Choroid plexus epithelial cell (primary cell): ENCODE results near the gene MAML2.
A peak's percentile ranks its signal among the peaks of the same experiment; 100 is the strongest.
"Not testable (repeated sequence)": the region's sequence is repeated elsewhere in the genome, so short reads cannot be mapped to it uniquely, and the experiment has no call there.

ENCODE experiments used
- DNase-seq: peaks from one replicate; pipeline ENCODE4 v3.0.0-alpha.2; 2010; ENCODE audit warnings: low read depth
- H3K4me3 ChIP-seq: 2 replicates; pipeline ENCODE4 v1.5.1; 2011; ENCODE audit warnings: low read depth, mild to moderate bottlenecking, control low read depth, low read length, moderate library complexity
- TF ChIP-seq, protein P1 (sequence below): conservative IDR thresholded peaks from 2 replicates; pipeline ENCODE4 v1.5.1; 2011; ENCODE audit warnings: low read depth, mild to moderate bottlenecking, control low read depth, inconsistent platforms, low read length, moderate library complexity

MAML2 gene

DNA sequence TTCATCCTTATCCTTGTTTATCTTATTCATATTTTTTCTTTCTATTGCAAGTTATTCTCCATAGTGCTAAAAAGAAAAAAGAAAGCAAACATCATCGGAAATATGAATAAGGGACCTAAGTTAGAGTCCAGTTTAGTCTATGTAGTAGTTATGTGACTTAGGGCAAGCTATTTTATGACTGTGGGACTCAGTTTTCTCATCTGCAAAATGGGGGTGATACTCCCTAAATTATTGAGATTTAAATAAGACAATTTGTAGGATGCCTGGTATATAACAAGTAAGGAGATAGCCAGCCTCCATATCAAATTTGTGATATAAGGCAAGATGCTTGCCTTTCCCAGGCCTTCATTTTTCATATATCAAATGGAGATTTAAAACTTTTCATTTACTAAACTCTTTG lies 69.5 kb downstream of the MAML2 start:
- no peak for DNase-seq
- TF ChIP-seq, protein P1, sequence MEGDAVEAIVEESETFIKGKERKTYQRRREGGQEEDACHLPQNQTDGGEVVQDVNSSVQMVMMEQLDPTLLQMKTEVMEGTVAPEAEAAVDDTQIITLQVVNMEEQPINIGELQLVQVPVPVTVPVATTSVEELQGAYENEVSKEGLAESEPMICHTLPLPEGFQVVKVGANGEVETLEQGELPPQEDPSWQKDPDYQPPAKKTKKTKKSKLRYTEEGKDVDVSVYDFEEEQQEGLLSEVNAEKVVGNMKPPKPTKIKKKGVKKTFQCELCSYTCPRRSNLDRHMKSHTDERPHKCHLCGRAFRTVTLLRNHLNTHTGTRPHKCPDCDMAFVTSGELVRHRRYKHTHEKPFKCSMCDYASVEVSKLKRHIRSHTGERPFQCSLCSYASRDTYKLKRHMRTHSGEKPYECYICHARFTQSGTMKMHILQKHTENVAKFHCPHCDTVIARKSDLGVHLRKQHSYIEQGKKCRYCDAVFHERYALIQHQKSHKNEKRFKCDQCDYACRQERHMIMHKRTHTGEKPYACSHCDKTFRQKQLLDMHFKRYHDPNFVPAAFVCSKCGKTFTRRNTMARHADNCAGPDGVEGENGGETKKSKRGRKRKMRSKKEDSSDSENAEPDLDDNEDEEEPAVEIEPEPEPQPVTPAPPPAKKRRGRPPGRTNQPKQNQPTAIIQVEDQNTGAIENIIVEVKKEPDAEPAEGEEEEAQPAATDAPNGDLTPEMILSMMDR = no peak
- H3K4me3 ChIP-seq = no peak overlapping the region

DNA sequence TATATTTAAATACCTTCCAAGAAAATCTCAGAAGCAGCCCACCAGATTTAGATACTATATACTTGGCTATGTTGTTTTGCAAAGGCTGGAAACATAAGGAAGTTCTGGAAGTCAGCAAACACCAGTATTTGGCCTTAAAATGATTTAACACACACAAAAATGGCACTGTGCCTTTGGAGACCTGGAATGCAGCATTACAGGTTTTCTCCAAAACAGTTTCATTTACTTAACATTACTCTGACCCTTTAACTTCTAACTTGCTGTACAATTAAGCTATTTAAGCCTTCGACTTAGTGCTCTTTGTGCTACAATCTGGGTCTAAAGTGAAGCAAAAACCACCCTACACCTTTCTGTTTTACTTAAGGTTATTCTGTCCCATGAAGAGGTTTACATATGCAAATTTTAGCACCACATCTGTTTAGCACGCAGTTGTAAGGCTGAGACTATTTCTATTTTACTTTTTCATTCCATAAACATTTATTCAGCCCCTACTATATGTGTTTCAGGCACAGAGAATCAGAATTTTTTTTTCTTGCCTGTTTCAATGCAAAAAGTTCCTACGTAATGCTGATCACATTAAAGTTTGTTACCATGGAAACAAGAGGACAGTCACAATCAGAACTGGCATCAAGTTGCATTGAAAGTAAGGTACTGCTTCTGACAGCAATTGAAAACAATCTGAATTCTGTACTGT lies 70.3 kb downstream of the MAML2 start:
- TF ChIP-seq, protein P1 = no peak
- no peak overlapping the region for H3K4me3 ChIP-seq
- peak; percentile 74 for DNase-seq

DNA sequence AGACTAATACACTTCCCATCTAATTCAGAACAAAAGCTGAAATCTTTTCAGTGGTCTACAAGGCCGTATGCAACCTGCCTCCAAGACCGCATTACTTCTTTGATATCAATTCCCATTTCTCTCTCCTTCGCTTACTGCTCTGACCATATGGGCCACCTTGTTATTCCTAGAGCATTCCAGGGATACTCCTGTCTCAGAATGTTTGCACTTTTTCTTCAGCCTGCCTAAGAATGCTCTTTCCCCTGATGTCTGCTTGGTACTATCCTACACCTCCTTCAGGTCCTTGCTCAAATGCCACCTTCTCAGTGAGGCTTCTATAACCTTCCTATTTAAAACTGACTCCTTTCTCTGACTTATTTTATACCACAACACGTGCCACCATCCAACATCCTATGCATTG lies 71.2 kb downstream of the MAML2 start:
- H3K4me3 ChIP-seq = no peak overlapping the region
- TF ChIP-seq, protein P1 = no peak
- no peak for DNase-seq

DNA sequence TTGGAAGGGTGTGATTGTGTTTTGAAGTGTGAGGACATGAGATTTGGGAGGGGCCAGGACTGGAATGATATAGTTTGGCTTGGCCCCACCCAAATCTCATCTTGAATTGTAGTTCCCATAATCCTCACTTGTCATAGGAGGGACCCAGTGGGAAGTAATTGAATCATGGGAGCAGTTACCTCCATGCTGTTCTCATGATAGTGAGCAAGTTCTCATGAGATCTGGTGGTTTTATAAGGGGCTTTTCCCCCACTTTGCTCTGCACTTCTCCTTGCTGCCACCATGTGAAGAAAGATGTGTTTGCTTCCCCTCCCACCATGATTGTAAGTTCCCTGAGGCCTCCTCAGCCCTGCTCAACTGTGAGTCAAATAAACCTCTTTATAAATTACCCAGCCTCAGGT lies 71.6 kb downstream of the MAML2 start:
- not testable (repeated sequence) for H3K4me3 ChIP-seq, DNase-seq

DNA sequence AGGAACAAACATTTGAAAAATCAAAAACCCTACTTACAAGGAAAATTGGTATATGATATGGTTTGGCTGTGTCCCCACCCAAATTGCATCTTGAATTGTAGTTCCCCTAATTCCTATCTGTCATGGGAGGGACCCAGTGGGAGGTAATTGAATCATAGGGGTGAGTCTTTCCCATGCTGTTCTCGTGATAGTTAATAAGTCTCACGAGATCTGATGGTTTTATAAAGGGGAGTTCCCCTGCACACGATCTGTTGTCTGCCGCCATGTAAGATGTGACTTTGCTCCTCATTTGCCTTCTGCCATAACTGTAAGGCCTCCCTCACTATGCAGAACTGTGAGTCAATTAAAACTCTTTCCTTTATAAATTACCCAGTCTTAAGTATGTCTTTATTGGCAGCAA lies 74.5 kb downstream of the MAML2 start:
- not testable (repeated sequence) for DNase-seq, H3K4me3 ChIP-seq

DNA sequence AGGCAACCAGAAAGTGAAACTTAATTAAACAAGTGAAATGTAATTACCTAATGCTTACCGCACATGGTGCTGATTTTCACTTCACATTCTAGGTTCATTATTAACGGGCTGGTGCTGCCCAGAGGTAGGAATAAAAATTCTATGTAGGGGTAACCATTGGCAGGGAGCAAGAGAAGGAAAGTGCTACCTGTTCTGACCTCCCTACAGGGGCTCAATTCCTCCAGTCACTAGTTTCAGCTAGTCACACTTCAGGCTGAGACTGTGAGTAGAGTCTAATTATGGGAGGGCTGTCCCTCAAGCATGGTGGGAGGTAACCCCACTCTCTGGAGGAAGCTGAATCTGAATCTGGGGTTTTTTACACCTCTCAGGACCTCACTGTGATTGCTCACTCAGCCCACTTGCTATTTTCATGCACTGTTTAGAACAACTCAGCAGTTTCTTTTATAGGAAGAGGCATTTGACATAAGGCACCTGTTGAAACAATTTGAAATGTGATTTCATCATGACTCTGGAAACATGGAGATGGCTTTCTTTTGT lies 75.4 kb downstream of the MAML2 start:
- no peak overlapping the region for H3K4me3 ChIP-seq
- peak; percentile 18 for DNase-seq
- TF ChIP-seq, protein P1 = no peak

DNA sequence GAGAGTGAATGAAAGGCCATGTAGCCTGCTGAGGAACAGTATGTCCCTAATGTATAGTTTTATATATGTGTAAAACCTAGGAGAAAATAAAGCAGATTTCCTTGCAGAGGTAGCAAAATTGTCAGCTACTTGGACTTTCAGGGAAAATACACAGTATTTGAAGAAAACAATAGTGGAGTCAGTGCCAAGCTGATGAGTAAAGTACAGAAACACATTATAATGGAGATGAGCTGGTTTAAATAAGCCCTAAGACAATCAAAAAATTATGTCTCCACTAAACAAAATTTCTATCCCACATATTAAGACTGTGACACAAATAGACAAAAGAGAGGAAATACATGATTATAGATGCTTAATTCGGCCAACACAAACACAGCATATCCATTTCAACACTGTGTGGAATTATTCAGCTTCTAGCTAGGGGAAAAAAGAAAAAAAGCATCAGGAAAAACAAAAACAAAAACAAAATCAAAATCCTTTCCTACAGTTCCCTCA lies 75.9 kb downstream of the MAML2 start:
- no peak overlapping the region for H3K4me3 ChIP-seq
- TF ChIP-seq, protein P1 = no peak
- no peak for DNase-seq

DNA sequence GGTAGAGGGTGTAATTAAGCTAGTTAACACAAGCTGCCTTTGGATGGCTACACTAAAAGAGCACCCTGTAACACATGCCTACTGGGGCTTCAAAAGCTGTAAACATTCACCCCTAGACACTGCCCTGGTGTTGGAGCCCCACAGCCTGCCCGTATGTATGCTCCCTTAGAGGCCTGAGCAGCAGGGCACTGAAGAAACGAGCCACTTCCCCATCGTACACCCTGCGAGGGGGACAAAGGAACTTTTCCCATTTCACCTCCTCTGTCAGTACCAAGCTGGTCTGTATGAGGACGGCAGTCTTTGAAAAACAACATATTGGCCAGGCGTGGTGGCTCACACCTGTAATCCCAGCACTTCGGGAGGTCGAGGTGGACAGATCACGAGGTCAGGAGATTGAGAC lies 77.0 kb downstream of the MAML2 start:
- H3K4me3 ChIP-seq = no peak overlapping the region
- TF ChIP-seq, protein P1 = no peak
- no peak for DNase-seq
